ENCODE results near the gene RAB40C. TPM values are rescaled to one million over a fixed set of nuclear protein-coding genes. Genes with fewer than 3 reads are reported as not detected.

Gene RAB40C
- total RNA-seq, 1 donor from 2014 or later, result 14.8 TPM

DNA sequence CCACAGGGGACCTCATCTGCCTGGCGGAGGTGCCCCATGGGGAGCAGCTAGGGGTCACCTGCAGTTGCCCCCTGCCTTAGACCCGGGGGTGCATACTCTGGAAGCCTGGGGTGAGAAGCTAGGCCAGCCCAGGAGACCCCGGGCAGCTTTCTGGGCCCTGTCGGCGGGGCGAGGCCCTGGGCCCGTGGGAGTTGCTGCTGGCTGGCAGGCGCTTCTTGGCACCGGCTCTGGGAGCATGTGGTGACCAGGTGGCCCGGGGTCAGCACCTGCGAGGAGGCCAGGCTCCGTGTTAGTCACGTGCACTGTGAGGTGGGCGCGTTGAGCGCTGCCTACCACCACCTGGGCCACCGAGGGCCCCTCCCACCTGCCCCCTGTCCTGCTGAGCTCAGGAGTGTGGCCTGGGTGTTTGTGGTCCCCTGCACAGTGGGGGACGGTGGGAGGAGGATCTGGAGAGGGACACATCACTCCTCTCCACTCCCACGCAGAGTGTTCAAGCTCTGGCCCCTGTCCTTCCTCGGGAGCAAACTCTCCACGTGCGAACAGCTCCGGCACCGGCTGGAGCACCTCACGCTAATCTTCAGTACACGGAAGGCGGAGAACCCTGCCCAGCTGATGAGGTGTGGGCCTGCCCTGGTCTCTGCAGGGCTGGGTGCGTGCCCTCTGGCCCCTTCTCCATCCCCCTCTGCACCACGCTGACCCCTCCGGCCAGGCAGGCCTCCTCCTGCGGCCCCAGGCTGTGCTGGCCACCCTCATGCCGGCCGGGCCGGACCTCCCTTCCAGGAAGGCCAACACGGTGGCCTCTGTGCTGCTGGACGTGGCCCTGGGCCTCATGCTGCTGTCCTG is 14.3 kb upstream of the RAB40C start:
- DNase-seq, result no peak

DNA sequence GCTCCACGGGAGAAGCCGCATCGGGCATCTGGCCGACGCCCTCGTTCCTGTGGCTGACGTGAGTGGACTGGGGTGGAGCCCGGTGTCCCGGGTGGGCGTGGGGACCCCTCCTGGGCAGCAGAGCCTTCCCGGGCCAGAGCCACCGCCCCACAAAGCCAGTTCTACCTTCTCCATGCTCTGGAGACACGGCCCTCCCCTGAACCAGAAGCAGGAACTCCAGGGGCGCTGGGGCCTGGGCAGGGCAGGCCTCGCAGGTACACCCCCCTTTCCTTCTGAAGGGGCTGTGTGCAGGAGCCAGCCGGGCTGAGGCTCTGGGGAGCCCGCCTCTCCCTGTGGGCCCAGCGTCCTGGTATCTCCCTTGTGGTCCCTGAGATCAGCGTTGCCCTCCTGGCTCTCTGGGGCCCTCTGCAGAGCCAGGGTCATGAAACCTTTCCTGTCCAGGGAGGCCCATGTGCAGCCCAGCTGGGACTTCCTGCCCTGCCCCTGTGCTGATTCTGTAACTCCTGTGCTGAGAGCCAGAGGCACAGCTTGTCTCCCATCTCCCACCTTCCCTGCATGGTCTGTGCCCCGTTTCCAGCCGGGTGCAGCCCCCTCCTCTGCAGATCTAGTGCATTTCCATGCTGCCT is 13.6 kb upstream of the RAB40C start:
- no peak for DNase-seq

DNA sequence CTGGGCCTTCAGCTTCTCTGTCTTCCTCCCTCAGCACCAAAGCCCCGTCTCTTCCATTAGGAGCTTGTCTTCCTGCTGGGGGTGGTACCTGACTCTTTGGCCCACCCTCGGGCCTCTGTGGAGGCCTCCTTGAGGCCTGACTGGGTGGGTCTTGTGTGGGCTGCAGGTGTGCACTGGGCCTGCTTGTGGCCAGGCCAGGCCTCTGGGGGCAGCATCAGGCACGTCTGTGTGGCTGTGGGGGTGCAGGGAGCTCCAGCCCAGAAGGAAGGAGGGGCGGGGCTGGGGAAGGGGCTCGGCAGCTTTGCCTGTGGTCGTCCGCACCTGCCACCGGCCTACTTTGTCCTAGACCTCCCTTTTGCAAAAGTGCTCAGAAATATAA is 13.1 kb upstream of the RAB40C start:
- no peak for DNase-seq

DNA sequence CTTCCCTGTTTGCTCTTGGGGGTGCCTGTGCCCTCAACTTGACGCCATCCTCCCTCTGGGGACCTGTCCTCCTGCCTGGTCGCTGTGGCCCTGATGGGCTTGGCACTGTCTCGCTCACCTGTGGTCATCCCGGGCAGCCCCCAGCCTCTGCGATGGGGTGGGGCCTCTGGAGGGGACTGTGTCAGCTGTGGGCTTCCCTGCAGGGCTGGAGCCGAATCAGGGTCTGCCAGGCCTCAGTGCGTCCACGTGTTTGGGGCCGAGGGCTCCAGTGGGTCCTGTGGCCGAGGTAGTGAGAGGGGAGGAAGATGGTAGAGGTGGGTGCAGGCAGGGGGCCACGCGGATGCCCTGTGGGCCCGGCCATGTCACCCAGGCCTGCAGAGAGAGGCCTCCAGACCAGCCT is 12.1 kb upstream of the RAB40C start:
- DNase-seq, result no peak

DNA sequence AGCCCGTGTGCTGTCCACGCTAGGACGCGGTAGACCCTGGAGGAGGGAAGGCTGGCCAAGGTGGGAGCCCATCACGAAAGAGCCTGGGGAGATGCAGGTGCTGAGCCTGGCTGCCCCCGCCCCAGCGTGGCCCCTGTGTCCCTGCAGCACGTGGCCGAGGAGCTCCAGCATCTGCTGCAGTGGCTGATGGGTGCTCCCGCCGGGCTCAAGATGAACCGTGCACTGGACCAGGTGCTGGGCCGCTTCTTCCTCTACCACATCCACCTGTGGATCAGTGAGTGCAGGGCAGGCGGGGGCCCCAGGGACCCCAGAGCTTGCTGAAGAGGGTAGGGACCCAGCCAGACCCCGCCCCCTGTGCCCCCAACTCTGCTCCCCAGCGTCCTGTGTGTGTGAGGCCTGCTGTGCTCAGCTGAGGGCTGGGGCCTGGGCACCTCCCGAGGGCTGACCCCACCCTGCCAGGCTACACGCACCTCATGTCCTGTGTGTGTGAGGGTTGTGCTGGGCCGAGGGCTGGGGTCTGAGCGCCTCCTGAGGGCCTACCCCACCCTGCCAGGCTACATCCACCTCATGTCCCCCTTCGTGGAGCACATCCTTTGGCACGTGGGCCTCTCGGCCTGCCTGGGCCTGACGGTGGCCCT is 11.5 kb upstream of the RAB40C start:
- no peak for DNase-seq

DNA sequence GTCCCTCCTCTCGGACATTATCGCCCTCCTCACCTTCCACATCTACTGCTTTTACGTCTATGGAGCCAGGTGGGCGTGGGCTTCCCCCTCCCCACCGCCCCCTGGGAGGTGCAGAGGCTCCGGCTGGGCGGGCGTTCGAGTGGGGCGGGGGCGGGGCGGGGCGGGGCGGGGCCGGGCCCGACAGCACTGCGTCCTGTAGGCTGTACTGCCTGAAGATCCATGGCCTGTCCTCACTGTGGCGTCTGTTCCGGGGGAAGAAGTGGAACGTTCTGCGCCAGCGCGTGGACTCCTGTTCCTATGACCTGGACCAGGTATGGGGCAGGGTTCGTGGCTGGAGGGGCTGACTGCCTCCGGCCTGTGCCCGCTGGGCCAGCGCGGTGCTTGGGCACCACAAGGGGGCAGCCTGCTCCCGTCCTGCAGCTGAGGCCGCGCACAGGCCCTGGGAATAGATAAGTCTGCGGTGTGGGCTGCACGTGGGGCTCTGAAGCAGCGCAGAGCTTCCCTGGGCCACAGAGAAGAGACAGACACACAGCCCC is 10.9 kb upstream of the RAB40C start:
- DNase-seq, result no peak

DNA sequence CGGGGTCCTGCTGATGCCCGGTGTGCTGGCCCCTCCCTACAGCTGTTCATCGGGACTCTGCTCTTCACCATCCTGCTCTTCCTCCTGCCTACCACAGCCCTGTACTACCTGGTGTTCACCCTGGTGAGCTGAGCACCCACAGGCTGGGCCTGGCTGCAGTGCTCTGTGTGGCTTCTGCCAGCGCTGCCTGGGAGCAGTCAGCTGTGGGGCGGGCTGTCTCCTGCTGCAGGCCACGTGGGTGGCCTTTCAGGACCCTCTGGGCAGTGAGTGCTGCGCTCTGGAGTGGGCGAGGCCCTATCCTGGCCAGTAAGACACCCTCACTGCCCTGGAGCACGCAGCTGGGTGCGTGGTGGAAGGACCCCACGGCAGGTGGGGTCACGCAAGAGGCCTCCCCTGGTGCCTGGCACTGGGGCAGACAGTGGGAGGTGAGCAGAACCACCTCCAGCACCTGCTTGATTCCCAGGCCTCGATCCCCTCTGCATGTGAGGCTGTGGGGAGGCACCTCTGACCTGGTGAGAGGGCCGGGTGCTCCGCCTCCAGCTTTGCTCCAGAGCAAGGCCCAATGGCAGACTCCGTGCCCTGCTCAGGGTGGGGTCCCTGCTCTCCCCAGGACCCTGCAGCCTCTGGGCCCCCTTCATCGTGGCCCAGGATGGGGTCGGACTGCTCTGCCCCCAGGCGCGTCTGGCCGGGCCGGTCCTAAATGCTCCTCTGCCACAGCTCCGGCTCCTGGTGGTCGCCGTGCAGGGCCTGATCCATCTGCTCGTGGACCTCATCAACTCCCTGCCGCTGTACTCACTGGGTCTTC is 9.5 kb upstream of the RAB40C start:
- DNase-seq, result no peak

DNA sequence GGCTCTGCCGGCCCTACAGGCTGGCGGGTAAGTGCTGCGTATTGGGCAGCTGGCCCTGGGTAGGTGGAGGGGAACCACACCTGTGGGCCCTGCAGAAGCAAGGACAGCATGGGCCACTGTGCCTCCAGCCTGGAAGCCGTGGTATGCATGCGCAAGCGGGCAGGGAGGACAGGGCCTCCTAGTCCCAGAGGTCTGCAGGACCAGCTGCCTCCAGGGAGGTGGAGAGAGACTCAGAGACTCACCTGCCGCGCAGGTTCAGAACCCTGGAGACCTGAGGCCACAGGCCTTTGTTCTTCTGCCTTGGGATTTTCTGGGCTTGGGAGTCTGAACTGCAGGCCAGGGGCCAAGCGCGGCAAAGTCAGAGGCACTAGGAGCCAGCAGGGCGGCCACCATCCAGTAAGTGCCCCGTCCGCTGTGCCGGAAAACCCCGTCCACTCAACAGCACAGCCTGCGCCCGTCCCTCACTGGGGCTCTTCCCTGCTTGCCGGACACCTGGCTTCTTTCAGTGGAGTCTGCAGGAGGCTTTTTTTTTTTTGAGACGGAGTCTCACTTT is 8.8 kb upstream of the RAB40C start:
- no peak for DNase-seq

DNA sequence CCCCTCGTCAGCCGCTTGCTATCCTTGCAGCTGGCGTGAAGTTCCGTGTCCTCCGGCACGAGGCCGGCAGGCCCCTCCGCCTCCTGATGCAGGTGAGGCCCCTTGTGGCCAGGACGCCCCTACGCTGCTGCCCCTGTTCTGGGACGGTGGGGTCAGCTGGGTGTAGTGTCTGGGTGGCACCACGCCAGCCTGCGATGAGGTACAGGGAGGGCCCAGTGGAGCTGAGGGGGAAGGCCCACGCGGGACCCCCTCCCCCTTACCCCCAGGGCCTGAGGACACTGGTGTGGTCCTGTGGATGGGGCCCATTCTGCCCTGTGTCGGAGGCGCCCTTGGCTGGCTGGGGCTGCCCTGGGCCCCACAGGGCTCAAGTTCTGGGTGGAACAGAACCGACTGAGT is 7.7 kb upstream of the RAB40C start:
- no peak for DNase-seq

DNA sequence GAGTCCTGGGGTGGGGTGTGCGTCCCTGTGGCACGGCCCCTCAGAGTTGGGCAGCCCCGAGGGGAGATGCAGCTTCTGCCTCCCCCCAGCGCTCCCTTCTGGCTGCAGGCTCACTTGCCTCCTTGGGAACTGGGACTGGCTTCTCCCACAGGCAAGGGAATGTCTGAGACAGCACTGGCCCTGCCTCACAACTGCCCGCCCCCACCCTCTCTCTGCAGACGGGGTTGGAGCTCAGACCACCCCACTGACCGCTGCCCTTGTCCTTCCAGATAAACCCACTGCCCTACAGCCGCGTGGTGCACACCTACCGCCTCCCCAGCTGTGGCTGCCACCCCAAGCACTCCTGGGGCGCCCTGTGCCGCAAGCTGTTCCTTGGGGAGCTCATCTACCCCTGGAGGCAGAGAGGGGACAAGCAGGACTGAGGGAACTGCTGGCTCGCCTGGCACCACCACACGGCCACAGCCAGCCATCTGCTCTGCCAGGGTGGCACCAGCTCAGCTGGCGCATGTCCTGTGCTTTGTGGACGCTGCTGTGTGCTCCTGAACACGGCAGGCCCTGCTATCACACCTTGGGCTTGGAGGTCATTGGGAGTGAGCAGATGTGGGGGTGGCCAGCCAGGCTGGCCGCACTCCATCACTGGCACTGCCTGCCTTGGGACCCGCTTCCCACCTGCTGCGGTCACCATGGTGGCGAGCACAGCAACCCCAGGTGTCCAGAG is 7.1 kb upstream of the RAB40C start:
- no peak for DNase-seq

DNA sequence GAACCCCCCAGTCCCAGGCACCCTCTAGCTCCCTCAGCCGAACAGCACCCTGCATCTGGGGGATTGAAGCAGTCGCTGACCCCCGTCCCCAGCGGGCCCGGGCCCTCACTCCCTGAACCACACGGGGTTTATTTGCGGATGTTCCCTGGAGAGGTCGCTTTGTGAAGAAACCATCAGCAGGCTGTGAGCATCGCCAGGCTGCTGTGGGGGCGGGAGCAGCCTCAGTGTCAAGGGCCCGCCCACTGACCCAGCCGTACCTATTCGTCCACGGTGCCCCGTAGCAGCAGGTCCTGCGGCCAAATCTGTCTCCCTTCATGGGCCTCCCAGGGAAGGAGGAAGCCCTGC is 6.4 kb upstream of the RAB40C start:
- no peak for DNase-seq

DNA sequence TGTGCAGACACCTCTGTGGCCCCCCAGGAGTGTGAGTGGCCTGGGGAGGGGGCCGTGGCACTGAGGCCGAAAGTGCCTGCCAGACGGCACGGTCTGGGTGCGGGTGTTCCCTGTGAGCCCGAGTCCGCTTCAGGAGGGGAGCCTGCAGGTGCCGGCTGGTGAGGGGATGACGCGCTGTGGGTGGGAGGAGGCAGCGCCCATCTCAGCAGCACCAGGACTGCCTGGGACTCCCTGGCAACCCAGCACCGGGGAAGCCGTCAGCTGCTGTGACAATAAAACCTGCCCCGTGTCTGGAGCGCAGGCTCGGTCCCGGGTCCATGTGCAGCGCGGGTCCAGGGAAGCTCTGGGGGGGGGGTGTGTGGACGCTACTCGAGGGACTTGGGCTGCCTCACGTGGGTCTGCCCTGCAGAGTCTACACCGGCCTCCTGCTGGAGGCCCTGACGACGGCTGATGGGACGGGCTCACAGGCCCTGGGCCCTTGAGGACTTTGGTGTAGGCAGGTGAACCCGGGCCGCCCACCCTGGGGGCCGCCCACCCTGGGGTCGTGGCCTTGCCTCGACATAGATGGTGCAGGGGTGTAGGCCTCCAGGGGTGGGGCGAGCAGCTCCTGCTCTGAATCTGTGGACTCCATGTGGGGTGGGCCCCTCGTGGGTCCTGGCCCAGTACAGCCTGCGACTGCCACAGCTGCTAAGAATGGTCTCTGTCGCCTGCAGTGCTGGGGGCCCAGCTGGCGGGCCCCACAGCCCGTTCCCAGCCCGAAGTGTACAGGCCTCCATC is 5.9 kb upstream of the RAB40C start:
- DNase-seq, result no peak

DNA sequence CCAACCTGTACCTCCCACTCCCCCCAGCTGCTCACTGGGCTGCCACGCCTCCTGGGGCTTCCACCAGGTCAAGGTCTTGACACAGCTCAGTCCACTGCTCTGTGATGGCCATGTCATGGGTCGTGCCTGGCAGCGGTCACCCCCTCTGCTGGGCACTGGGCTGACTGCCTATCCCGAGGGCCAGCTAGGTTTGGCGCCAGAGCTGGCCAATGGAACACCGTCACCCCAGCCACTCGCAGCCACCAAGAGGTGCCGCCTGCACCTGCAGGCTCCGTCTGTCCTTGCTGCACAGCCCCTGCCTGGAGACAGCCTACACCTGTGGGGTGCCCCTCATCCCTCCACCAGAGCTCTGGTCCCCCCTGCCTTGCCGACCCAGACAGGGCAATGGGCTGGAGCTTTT is 4.5 kb upstream of the RAB40C start:
- DNase-seq, result no peak

DNA sequence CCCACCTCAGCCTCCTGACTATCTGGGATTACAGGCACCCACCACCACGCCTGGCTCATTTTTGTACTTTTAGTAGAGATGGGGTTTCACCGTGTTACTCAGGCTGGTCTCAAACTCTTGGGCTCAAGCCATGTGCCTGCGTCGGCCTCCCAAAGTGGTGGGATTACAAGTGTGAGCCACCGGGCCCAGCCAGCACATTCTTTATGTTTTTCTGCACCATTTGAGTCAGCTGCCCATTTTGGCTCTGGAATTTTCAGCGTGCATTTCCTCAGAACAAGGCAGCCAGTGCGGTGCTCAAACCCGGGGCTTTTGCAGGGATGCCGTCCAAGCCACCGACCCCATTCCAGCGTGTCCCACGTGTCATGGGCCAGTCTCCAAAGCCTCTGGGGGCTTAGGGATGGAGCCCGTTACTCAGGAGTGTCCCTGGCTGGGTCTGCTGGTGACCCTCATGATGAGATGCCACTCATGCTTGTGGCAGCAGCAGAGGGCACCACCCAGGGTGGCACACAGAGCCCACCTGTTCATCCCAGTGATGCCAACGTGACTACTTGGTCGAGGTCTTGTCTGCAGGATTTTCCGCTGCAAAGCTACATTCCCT is 3.7 kb upstream of the RAB40C start:
- no peak for DNase-seq

DNA sequence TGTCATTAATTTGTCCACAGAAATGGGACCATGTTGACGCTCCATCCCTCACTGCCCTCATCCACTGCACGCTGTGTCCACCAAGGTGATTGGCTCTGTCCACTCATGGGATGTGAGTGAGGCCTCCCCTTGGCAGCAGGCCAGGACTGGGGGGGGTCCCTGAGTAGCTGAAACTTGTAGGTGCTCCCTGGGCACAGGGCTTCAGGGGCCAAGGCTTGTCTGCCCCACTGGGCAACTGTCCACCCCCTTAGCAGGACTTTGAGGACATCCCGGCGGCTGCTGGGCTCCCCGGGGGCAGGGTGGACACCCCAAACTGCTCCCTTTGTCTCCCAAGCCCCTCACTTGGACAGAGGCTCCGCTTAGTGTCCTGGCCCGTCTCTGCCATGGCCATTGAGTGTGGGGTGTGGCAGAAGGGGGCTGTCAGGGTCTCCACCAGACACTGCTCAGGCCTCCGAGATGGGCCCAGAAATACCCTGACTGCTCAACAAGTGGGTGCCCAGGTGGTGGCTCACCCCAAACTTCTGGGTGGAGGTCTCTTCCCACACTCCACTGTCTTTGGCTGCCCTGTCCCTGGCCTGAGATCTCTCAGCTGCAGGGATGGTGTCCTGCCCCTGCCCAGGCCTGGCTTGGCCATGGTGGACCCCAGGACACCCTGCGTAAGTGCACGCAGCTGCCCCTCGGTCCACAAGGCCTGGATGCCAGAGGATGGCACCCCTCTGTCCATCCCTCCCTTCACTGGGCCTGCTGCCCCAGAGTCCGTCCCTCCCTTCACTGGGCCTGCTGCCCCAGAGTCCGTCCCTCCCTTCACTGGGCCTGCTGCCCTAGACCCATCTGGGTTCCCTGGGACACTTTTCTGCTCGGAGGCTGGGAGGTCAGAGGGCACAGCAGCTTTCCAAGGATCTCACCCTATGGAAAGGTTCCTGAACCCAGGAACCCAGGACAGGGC is 2.9 kb upstream of the RAB40C start:
- no peak for DNase-seq

DNA sequence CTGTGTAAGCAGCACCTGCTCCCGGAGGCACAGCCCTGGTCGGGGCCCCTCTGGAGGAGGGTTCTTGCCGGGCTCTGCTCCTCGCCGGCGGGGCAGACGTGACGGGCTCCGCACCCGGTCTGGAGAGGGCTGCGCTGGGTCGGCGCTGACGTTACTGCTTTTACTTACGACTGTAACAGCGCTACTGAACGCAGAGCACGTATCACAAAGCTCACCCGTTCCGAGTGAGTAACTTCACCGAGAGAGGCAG is 1.3 kb upstream of the RAB40C start:
- DNase-seq, result no peak

DNA sequence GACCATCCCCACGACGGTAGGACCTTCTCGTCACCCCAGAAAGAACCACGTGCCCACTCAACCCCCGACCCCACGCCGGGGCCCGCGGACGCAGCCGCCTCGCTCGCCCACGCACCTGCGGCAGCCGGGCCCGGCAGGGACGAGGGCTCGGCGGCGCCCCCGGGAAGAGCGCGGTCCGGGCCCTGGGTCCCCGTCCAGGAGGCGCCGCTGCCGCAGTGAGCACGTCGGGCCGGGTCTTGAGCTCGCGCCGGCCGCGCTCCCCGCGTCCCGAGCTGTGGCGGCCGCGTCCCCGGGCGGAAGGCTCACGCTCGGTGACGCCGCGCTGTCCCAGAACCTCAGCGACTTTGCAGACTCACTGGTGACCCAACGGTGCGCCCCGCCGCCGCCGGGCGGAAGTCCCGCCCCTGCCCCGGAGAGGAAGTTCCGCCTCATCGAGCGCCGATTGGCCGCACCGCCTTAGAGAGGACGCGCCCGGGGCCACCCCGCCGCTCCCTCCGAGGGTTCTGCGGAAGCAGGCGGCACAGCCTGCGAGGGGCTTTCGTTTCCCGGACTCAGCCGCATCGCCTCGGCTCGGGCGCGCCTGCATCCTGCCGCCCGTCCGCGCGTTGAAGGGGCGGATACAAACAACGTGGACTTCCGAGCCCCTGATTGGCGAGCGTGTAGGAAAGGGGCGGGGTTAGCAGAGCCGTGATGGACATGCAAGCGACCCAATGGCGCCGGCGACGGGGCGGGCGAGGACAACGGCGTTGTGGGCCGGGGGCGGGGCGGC is 793 bp upstream of the RAB40C start:
- peak; percentile 97 for DNase-seq

DNA sequence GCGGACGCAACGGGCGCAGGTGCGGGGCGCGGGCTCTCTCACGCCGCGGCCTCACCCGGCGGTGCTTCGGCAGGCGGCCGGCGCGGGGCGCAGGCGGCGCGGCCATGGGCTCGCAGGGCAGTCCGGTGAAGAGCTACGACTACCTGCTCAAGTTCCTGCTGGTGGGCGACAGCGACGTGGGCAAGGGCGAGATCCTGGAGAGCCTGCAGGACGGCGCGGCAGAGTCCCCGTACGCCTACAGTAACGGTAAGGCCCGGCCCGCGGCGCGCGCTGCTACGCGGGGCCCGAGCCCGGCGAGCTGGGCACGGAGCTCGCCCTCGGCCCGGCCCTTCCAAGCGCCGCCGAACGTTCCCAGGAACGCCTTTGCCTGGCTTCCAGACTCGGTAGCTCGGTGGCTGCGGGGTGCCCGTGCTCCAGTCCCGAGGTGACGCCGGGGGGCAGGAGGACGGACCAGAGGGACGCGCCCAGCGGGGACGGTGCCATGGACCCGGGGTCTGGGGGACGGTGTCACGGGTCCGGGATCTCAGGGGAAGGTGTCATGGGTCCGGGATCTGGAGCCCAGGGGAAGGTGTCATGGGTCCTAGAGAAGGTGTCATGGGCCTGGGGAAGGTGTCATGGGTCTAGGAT is 435 bp downstream of the RAB40C start:
- DNase-seq, result no peak

All from skin of body (tissue), 2 donors.